GM23338 (cell line): ENCODE data around the gene C7orf25. TPM values are rescaled to one million over a fixed set of nuclear protein-coding genes. Genes with fewer than 3 reads are reported as not detected.

Experiments used
- ATAC-seq: fragments of 200-7000 bp; cut with Tn5 transposase; 3 replicates; pipeline ENCODE4 v1.9.1; 2020
- DNase-seq: peaks from one replicate; pipeline ENCODE4 v3.0.0-alpha.2; 2015; ENCODE audit warnings: low spot score
- H2AFZ ChIP-seq: fragments of 200-600 bp; sonication (generic); 2 replicates; pipeline ENCODE4 v1.8.0; 2016; ENCODE audit warnings: antibody characterized with exemption, mild to moderate bottlenecking, moderate library complexity
- H3F3A ChIP-seq: fragments of 200-600 bp; sonication (generic); replicated peaks from 2 replicates; pipeline ENCODE4 v1.8.0; 2017; ENCODE audit warnings: antibody characterized with exemption, mixed run types, low read depth
- H3K27ac ChIP-seq: fragments of 200-600 bp; sonication (generic); 2 replicates; pipeline ENCODE4 v1.6.1; 2016; ENCODE audit warnings: low read depth
- H3K27me3 ChIP-seq: fragments of 200-600 bp; sonication (generic); 2 replicates; pipeline ENCODE4 v1.8.0; 2016; ENCODE audit warnings: mild to moderate bottlenecking, mixed run types, moderate library complexity; ENCODE audit not compliant: insufficient read depth
- H3K36me3 ChIP-seq: fragments of 200-600 bp; sonication (generic); 2 replicates; pipeline ENCODE4 v1.8.0; 2016; ENCODE audit warnings: mild to moderate bottlenecking; ENCODE audit not compliant: insufficient read depth
- H3K4me1 ChIP-seq: fragments of 200-600 bp; sonication (generic); 2 replicates; pipeline ENCODE4 v1.8.0; 2016; ENCODE audit warnings: mild to moderate bottlenecking, moderate library complexity; ENCODE audit not compliant: insufficient read depth
- H3K4me2 ChIP-seq: fragments of 200-600 bp; sonication (generic); 2 replicates; pipeline ENCODE4 v1.7.1; 2017; ENCODE audit warnings: mixed run types
- H3K4me3 ChIP-seq: fragments of 200-600 bp; sonication (generic); 2 replicates; pipeline ENCODE4 v1.6.1; 2016; ENCODE audit warnings: mixed run types
- H3K79me2 ChIP-seq: fragments of 200-600 bp; sonication (generic); replicated peaks from 2 replicates; pipeline ENCODE4 v1.8.0; 2017; ENCODE audit warnings: mild to moderate bottlenecking; ENCODE audit not compliant: insufficient read depth
- H3K9me2 ChIP-seq: fragments of 200-600 bp; sonication (generic); 2 replicates; pipeline ENCODE4 v1.8.0; 2017; ENCODE audit not compliant: insufficient read depth
- H4K20me1 ChIP-seq: fragments of 200-600 bp; sonication (generic); replicated peaks from 2 replicates; pipeline ENCODE4 v1.8.0; 2017; ENCODE audit warnings: mild to moderate bottlenecking; ENCODE audit not compliant: insufficient read depth
- H3K27ac Mint-ChIP-seq: 2 replicates; pipeline ENCODE4 v1.8.0; 2020; ENCODE audit warnings: inconsistent platforms, mild to moderate bottlenecking, moderate library complexity, mixed read lengths
- H3K27me3 Mint-ChIP-seq: 3 replicates; pipeline ENCODE4 v1.8.0; 2022; ENCODE audit warnings: low read depth, mild to moderate bottlenecking, moderate library complexity, mixed read lengths, inconsistent platforms; ENCODE audit not compliant: insufficient read depth, poor library complexity
- H3K36me3 Mint-ChIP-seq: 3 replicates; pipeline ENCODE4 v1.8.0; 2021; ENCODE audit warnings: low read depth, mild to moderate bottlenecking, inconsistent platforms, moderate library complexity, mixed read lengths
- H3K4me1 Mint-ChIP-seq: 3 replicates; pipeline ENCODE4 v1.8.0; 2020; ENCODE audit warnings: mild to moderate bottlenecking, inconsistent platforms, mixed read lengths
- H3K4me3 Mint-ChIP-seq: 3 replicates; pipeline ENCODE4 v1.8.0; 2021; ENCODE audit warnings: moderate library complexity, mild to moderate bottlenecking, inconsistent platforms, mixed read lengths
- H3K9me3 Mint-ChIP-seq: 3 replicates; pipeline ENCODE4 v1.8.0; 2020; ENCODE audit warnings: moderate library complexity, mild to moderate bottlenecking, inconsistent platforms, mixed read lengths
- CREB1 ChIP-seq: fragments of 250-450 bp; sonication (Bioruptor Pico); IDR thresholded peaks from 2 replicates; pipeline ENCODE4 v1.5.0; 2020; ENCODE audit warnings: low read depth, mild to moderate bottlenecking, moderate library complexity
- CTCF ChIP-seq, 2 experiments: fragments of 200-600 bp in 1 of 2; sonication (generic) in 1 of 2; conservative IDR thresholded peaks; 2 replicates each; pipeline versions ENCODE4 v1.5.1 to v1.6.1; 2016 to 2017; ENCODE audit warnings: antibody characterized with exemption in 2 of 2, low read depth in 2 of 2, mild to moderate bottlenecking in 2 of 2, moderate library complexity in 1 of 2
- ETS1 ChIP-seq: IDR thresholded peaks from 2 replicates; pipeline ENCODE4 v1.6.1; 2016; ENCODE audit warnings: antibody characterized with exemption
- EZH2 ChIP-seq: fragments of 200-600 bp; sonication (generic); IDR thresholded peaks from one replicate; pipeline ENCODE4 v1.8.0; 2017; ENCODE audit warnings: antibody characterized with exemption, mild to moderate bottlenecking, low read depth; ENCODE audit not compliant: unreplicated experiment
- EZH2phosphoT487 ChIP-seq: fragments of 200-600 bp; sonication (generic); IDR thresholded peaks from one replicate; pipeline ENCODE4 v1.8.1; 2018; ENCODE audit warnings: antibody characterized with exemption; ENCODE audit not compliant: unreplicated experiment
- JUNB ChIP-seq: IDR thresholded peaks from one replicate; pipeline ENCODE4 v1.6.1; 2016; ENCODE audit warnings: antibody characterized with exemption; ENCODE audit not compliant: unreplicated experiment
- NANOG ChIP-seq: IDR thresholded peaks from 2 replicates; pipeline ENCODE4 v1.6.1; 2016; ENCODE audit warnings: antibody characterized with exemption, borderline replicate concordance
- POLR2AphosphoS5 ChIP-seq: IDR thresholded peaks from 2 replicates; pipeline ENCODE4 v1.6.1; 2016; ENCODE audit warnings: antibody characterized with exemption, low read depth
- REST ChIP-seq: IDR thresholded peaks from one replicate; pipeline ENCODE4 v1.6.1; 2018; ENCODE audit warnings: antibody characterized with exemption; ENCODE audit not compliant: unreplicated experiment
- STAT1 ChIP-seq: IDR thresholded peaks from one replicate; pipeline ENCODE4 v1.6.1; 2016; ENCODE audit warnings: antibody characterized with exemption; ENCODE audit not compliant: unreplicated experiment
- ZNF114 ChIP-seq: fragments of 250-450 bp; sonication (Bioruptor Pico); IDR thresholded peaks from 2 replicates; pipeline ENCODE4 v1.5.0; 2020; ENCODE audit warnings: mild to moderate bottlenecking, moderate library complexity
- ZNF331 ChIP-seq: fragments of 250-450 bp; sonication (Bioruptor Pico); IDR thresholded peaks from 2 replicates; pipeline ENCODE4 v1.5.0; 2020; ENCODE audit warnings: low read depth, mild to moderate bottlenecking, moderate library complexity
- ZNF462 ChIP-seq: fragments of 250-450 bp; sonication (Bioruptor Pico); IDR thresholded peaks from 2 replicates; pipeline ENCODE4 v1.5.0; 2020; ENCODE audit warnings: mild to moderate bottlenecking, moderate library complexity
- polyA plus RNA-seq: library from polyadenylated mRNA; unstranded; fragments of >200 nt; fragmentation: Nextera tagmentation; extraction: Ambion mirVana; gene quantifications from 2 replicates; pipeline ENCODE4 v1.2.1, GENCODE V29; 2016
- total RNA-seq: library from RNA; depleted of rRNA; stranded (reverse); fragments of >200 nt; shearing (Covaris generic); gene quantifications from 2 replicates; pipeline ENCODE4 v1.2.3, GENCODE V29; 2014

Gene C7orf25
- total and polyA plus RNA-seq, 2 experiments from 2014 or later, result 1.7 to 8.7 TPM

- Mint-ChIP-seq H3K27me3 (no peaks in the 10 kb centered on the region), H3K27ac (no peak overlapping the region), H3K36me3 (peaks cover 10% of the 10 kb centered on the region; the same call in 2 of the 3 replicates), H3K4me3 (no peak overlapping the region), H3K9me3 (peaks cover 18% of the 10 kb centered on the region), H3K4me1 (peaks cover 2% of the 10 kb centered on the region; the same call in 1 of the 3 replicates)
- H3K4me3 ChIP-seq, result no peak overlapping the region
- ATAC-seq, result no peak
- no peaks in the 10 kb centered on the region for H3K27me3 ChIP-seq
- no peak for DNase-seq
- no peak overlapping the region for H3K4me2 ChIP-seq
- no peaks in the 10 kb centered on the region for H3K79me2 ChIP-seq
- no peaks in the 10 kb centered on the region for H3F3A ChIP-seq
- no peaks in the 10 kb centered on the region for H3K4me1 ChIP-seq
- H4K20me1 ChIP-seq, result no peaks in the 10 kb centered on the region
- peaks cover 4% of the 10 kb centered on the region for H3K36me3 ChIP-seq
- TF ChIP-seq REST, result no peak
- TF ChIP-seq POLR2AphosphoS5, result no peak
- TF ChIP-seq CTCF (conservative IDR thresholded peaks at IDR 0.05; ENCODE audit: low read depth in 2 of 2), result no peak
- no peak for TF ChIP-seq EZH2
- no peak for TF ChIP-seq CREB1 (CRISPR knock-in tag)
- no peak for TF ChIP-seq JUNB
- no peak for TF ChIP-seq ZNF462
- TF ChIP-seq ETS1, result no peak
- no peak for TF ChIP-seq NANOG
- no peak for TF ChIP-seq ZNF114 (CRISPR knock-in tag)
- TF ChIP-seq EZH2phosphoT487, result no peak
- TF ChIP-seq STAT1, result no peak
- no peak for TF ChIP-seq ZNF331 (CRISPR knock-in tag)
- no peak overlapping the region for H3K27ac ChIP-seq
- 0 out of 2 replicates have a peak, but pooled peaks cover 6% of the 10 kb centered on the region for H3K9me2 ChIP-seq
- H2AFZ ChIP-seq, result no peak overlapping the region
Observed at GRCh38 chr7:42952328-42952727, 40.5 kb upstream of the C7orf25 start.
